Lower leg skin (tissue), 4 donors: Measurements from ENCODE around the gene RARRES2. TPM values are rescaled to one million over a fixed set of nuclear protein-coding genes. Genes with fewer than 3 reads are reported as not detected.

Source experiments
- DNase-seq, 2 donors: peaks; one replicate each; pipeline ENCODE4 v3.0.0-alpha.2; 2019; ENCODE audit warnings: low spot score in 2 of 2
- H3K4me3 ChIP-seq: fragments of 200-600 bp; sonication (generic); 2 replicates; pipeline ENCODE4 v1.5.1; 2017; ENCODE audit warnings: mild to moderate bottlenecking, low read depth; ENCODE audit not compliant: poor library complexity, severe bottlenecking
- CTCF ChIP-seq, 3 donors: fragments of 450-650 bp; IDR thresholded peaks; one replicate each; pipeline ENCODE4 v1.5.1; 2016; ENCODE audit warnings: antibody characterized with exemption in 3 of 3, mild to moderate bottlenecking in 3 of 3, moderate library complexity in 2 of 3
- POLR2A ChIP-seq, 2 donors: fragments of 450-650 bp; IDR thresholded peaks; one replicate each; pipeline ENCODE4 v1.6.1; 2016 to 2017; ENCODE audit warnings: antibody characterized with exemption in 2 of 2, mild to moderate bottlenecking in 1 of 2, moderate library complexity in 1 of 2
- WGBS, 2 donors: methylation state at CpG; one replicate each; pipeline ENCODE4 v1.1.5; 2018; 5-methylcytosine and 5-hydroxymethylcytosine counted together
- intact Hi-C: fragments of 100-400 bp; cut with DNase I; formaldehyde crosslinking; loops from one replicate; pipeline ENCODE4 v1.15.0; 2023; ENCODE audit warnings: low total_unique reads
- total RNA-seq, 4 donors: library from RNA; depleted of rRNA; stranded (reverse); fragments of >200 nt; gene quantifications; one replicate each; pipeline ENCODE4 v1.1.0, GENCODE V29; 2016

The RARRES2 gene
- total RNA-seq, 4 donors from 2014 or later: 9.8 to 30.0 (median 16.8) TPM

GRCh38 chr7:150335108-150335773 is 6.2 kb downstream of the RARRES2 start:
- TF ChIP-seq POLR2A (IDR thresholded peaks at IDR 0.05) (no peak), CTCF (IDR thresholded peaks at IDR 0.05) (no peak)
- DNase-seq: no peak
- 41 to 45% methylated on average over 7 of the region's 7 CpGs for WGBS, 2 donors
- intact Hi-C loops: no loop called here
- H3K4me3 ChIP-seq: no peak overlapping the region

- intact Hi-C loops: no loop called here
- TF ChIP-seq POLR2A (IDR thresholded peaks at IDR 0.05) (no peak), CTCF (IDR thresholded peaks at IDR 0.05) (no peak)
- no peak overlapping the region for H3K4me3 ChIP-seq
- WGBS, 2 donors: 88 to 92% methylated on average over 8 of the region's 8 CpGs
- no peak for DNase-seq
Observed at GRCh38 chr7:150334108-150334507, 7.3 kb downstream of the RARRES2 start.

GRCh38 chr7:150333659-150334058 is 7.8 kb downstream of the RARRES2 start:
- TF ChIP-seq CTCF (IDR thresholded peaks at IDR 0.05): no peak
- TF ChIP-seq POLR2A (IDR thresholded peaks at IDR 0.05): no peak
- no peak overlapping the region for H3K4me3 ChIP-seq
- DNase-seq: no peak
- 96% methylated on average over 10 of the region's 10 CpGs for WGBS, 2 donors
- intact Hi-C loops: no loop called here

- TF ChIP-seq CTCF (IDR thresholded peaks at IDR 0.05): no peak
- TF ChIP-seq POLR2A (IDR thresholded peaks at IDR 0.05): no peak
- no peak for DNase-seq
- no peak overlapping the region for H3K4me3 ChIP-seq
- 83 to 91% methylated on average over 18 of the region's 18 CpGs for WGBS, 2 donors
- intact Hi-C loops: no loop called here
Observed at GRCh38 chr7:150332852-150333635, 8.4 kb downstream of the RARRES2 start.

- 94 to 95% methylated on average over 7 to 18 of the region's 19 CpGs for WGBS, 2 donors
- TF ChIP-seq CTCF (IDR thresholded peaks at IDR 0.05): no peak
- TF ChIP-seq POLR2A (IDR thresholded peaks at IDR 0.05): no peak
- no peak overlapping the region for H3K4me3 ChIP-seq
- DNase-seq: peak in 1 of 2 donors; percentile 81
- intact Hi-C loops: no loop called here
Observed at GRCh38 chr7:150330211-150330885, 11.1 kb downstream of the RARRES2 start.
